GM19238 (cell line): ENCODE data around the gene CCDC71.

Source experiments
- DNase-seq: peaks from one replicate; pipeline ENCODE4 v3.0.0; 2011; ENCODE audit warnings: low spot score; ENCODE audit not compliant: insufficient read length

CCDC71 gene

GRCh38 chr3:49132073-49132436 lies 34.1 kb downstream of the CCDC71 start:
- DNase-seq, result no peak

GRCh38 chr3:49131576-49131975 lies 34.6 kb downstream of the CCDC71 start:
- no peak for DNase-seq

- no peak for DNase-seq
Observed at GRCh38 chr3:49131040-49131439, 35.1 kb downstream of the CCDC71 start.

- no peak for DNase-seq
Observed at GRCh38 chr3:49124991-49125670, 41.0 kb downstream of the CCDC71 start.

- DNase-seq, result no peak
Observed at GRCh38 chr3:49124203-49124602, 41.9 kb downstream of the CCDC71 start.

- no peak for DNase-seq
Observed at GRCh38 chr3:49123687-49124086, 42.4 kb downstream of the CCDC71 start.

GRCh38 chr3:49122886-49123545 lies 43.1 kb downstream of the CCDC71 start:
- DNase-seq, result no peak

- DNase-seq, result no peak
Observed at GRCh38 chr3:49122451-49122850, 43.7 kb downstream of the CCDC71 start.

GRCh38 chr3:49122022-49122421 lies 44.1 kb downstream of the CCDC71 start:
- DNase-seq, result no peak

- no peak for DNase-seq
Observed at GRCh38 chr3:49121132-49121736, 44.9 kb downstream of the CCDC71 start.

GRCh38 chr3:49120438-49121131 lies 45.5 kb downstream of the CCDC71 start, which contains the start of gene USP19:
Gene USP19 (minus strand): TSS chr3:49120823. CDS start chr3:49119145, 1,678 bp downstream.
- peak; percentile 98 for DNase-seq

- DNase-seq, result peak; percentile 34
Observed at GRCh38 chr3:49120096-49120437, 46.1 kb downstream of the CCDC71 start.

- no peak for DNase-seq
Observed at GRCh38 chr3:49119439-49119838, 46.7 kb downstream of the CCDC71 start.

- no peak for DNase-seq
Observed at GRCh38 chr3:49119036-49119435, 47.1 kb downstream of the CCDC71 start.
